ENCODE measurements around the gene RFX4. TPM values are rescaled to one million over a fixed set of nuclear protein-coding genes. Genes with fewer than 3 reads are reported as not detected.

The RFX4 gene
- total RNA-seq, 1 donor from 2014 or later = not detected

DNA sequence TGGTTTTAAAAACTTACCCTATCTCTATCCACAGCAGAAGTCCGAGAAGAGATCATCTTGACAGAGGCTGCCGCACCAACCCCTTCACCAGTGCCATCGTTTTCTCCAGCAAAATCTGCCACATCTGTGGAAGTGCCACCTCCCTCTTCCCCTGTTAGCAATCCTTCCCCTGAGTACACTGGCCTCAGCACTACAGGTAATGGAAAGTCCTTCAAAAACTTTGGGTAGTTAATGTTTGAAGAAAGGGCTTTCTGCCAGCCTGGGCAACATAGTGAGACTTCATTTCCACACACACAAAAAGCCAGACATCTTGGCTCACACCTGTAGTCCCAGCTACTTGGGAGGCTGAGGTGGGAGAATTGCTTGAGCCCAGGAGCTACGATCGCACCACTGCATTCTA, 150.1 kb downstream of the RFX4 start:
- no peaks in the 10 kb centered on the region for H3K36me3 Mint-ChIP-seq (ENCODE audit: unreplicated experiment)
- TF ChIP-seq, protein P1, sequence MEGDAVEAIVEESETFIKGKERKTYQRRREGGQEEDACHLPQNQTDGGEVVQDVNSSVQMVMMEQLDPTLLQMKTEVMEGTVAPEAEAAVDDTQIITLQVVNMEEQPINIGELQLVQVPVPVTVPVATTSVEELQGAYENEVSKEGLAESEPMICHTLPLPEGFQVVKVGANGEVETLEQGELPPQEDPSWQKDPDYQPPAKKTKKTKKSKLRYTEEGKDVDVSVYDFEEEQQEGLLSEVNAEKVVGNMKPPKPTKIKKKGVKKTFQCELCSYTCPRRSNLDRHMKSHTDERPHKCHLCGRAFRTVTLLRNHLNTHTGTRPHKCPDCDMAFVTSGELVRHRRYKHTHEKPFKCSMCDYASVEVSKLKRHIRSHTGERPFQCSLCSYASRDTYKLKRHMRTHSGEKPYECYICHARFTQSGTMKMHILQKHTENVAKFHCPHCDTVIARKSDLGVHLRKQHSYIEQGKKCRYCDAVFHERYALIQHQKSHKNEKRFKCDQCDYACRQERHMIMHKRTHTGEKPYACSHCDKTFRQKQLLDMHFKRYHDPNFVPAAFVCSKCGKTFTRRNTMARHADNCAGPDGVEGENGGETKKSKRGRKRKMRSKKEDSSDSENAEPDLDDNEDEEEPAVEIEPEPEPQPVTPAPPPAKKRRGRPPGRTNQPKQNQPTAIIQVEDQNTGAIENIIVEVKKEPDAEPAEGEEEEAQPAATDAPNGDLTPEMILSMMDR (IDR thresholded peaks at IDR 0.05; ENCODE audit: partially characterized antibody, unreplicated experiment) = no peak
- peaks cover 3% of the 10 kb centered on the region for H3K27me3 Mint-ChIP-seq (ENCODE audit: unreplicated experiment)
- no peaks in the 10 kb centered on the region for H3K4me1 Mint-ChIP-seq (ENCODE audit: low read depth, unreplicated experiment)
- H3K27ac Mint-ChIP-seq (ENCODE audit: unreplicated experiment) = no peak overlapping the region
- no peak overlapping the region for H3K4me3 Mint-ChIP-seq (ENCODE audit: unreplicated experiment)
- DNase-seq = no peak
- no peaks in the 10 kb centered on the region for H3K9me3 Mint-ChIP-seq (ENCODE audit: unreplicated experiment)

DNA sequence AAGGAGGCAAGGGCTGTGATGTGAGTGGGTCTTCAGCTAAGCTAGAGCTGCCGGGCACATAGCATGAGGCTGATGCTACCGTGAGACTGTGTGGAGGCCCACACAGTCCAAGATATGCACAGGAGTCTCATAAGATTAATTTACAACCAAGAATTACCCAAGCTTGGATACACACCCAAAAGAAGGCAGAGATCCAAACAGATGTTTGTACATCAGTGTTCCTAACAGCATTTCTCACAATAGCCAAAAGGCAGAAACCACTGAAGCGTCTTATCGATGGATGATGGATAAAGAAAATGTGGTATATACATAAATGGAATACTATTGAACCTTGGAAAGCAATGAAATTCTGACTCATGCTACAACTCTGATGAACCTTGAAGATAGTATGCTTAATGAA, 150.9 kb downstream of the RFX4 start:
- peaks cover 3% of the 10 kb centered on the region for H3K27me3 Mint-ChIP-seq (ENCODE audit: unreplicated experiment)
- H3K4me3 Mint-ChIP-seq (ENCODE audit: unreplicated experiment) = no peak overlapping the region
- no peak overlapping the region for H3K27ac Mint-ChIP-seq (ENCODE audit: unreplicated experiment)
- H3K9me3 Mint-ChIP-seq (ENCODE audit: unreplicated experiment) = no peaks in the 10 kb centered on the region
- TF ChIP-seq, protein P1 (IDR thresholded peaks at IDR 0.05; ENCODE audit: partially characterized antibody, unreplicated experiment) = no peak
- no peaks in the 10 kb centered on the region for H3K4me1 Mint-ChIP-seq (ENCODE audit: low read depth, unreplicated experiment)
- no peak for DNase-seq
- no peaks in the 10 kb centered on the region for H3K36me3 Mint-ChIP-seq (ENCODE audit: unreplicated experiment)

DNA sequence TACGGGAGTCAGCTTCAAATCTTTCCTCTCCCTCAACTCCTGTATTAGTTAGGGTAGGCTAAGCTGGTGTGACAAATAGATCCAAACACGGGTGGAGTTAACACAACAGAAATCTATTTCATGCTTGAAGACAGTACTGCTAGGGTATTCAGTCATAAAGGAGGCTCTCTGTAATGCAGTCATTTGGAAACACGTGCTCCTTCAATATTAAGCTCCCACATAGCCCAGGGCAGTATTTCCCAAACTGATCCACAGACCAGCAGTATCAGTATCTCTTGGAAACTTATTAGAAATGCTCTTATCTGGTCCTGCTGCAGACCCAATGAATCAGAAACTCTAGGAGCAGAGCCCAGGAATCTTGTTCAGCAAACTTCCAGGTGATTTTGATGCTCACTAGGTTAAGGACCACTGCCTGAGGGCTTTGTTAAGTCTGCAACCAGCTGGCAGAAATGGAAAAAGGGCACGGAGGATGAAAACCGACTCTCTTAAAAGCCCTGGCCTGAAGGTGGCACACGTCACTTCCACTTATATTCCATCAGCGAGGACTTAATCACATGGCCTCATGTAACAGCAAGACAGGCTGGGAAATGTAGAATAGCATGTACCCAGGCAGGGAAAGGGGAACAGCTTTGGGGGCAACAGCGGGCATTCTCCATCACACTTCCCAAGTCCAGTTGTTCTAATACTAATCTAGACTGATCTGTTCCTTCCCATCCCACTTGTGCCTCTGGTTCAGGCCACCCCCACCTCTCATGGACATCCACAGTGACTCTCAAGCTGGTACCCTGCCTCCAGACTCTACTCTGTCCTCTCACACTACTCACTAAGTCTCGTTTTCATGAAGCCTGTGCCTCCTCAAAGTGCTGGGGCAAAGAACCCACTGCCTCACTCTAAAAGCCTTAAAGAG, 153.5 kb downstream of the RFX4 start:
- TF ChIP-seq, protein P1 (IDR thresholded peaks at IDR 0.05; ENCODE audit: partially characterized antibody, unreplicated experiment) = no peak
- Mint-ChIP-seq H3K4me3 (ENCODE audit: unreplicated experiment) (no peak overlapping the region), H3K4me1 (ENCODE audit: low read depth, unreplicated experiment) (no peaks in the 10 kb centered on the region), H3K27ac (ENCODE audit: unreplicated experiment) (no peak overlapping the region), H3K36me3 (ENCODE audit: unreplicated experiment) (no peaks in the 10 kb centered on the region), H3K27me3 (ENCODE audit: unreplicated experiment) (peaks cover 2% of the 10 kb centered on the region), H3K9me3 (ENCODE audit: unreplicated experiment) (no peaks in the 10 kb centered on the region)
- DNase-seq = no peak

DNA sequence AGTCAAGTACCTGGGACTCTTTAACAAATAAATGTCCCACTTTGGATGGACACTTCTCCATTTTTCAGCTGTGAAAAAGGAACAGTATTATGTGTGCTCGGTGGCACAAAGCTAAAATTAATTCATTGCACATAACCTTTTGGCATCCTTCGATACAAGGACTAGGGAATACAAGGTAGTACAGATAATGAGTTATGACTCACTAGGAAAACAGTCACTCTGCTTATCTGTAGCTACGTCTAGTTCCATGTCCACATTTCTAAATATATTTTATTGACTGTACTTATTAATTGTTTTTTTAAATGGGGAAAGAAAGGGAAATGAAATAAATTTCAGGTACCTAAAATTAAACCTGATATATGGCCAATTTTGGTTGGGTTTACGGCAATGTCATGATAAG, 156.5 kb downstream of the RFX4 start:
- TF ChIP-seq, protein P1 (IDR thresholded peaks at IDR 0.05; ENCODE audit: partially characterized antibody, unreplicated experiment) = no peak
- H3K27me3 Mint-ChIP-seq (ENCODE audit: unreplicated experiment) = no peaks in the 10 kb centered on the region
- no peak overlapping the region for H3K4me3 Mint-ChIP-seq (ENCODE audit: unreplicated experiment)
- no peaks in the 10 kb centered on the region for H3K4me1 Mint-ChIP-seq (ENCODE audit: low read depth, unreplicated experiment)
- H3K9me3 Mint-ChIP-seq (ENCODE audit: unreplicated experiment) = no peaks in the 10 kb centered on the region
- no peak overlapping the region for H3K27ac Mint-ChIP-seq (ENCODE audit: unreplicated experiment)
- DNase-seq = no peak
- no peaks in the 10 kb centered on the region for H3K36me3 Mint-ChIP-seq (ENCODE audit: unreplicated experiment)

DNA sequence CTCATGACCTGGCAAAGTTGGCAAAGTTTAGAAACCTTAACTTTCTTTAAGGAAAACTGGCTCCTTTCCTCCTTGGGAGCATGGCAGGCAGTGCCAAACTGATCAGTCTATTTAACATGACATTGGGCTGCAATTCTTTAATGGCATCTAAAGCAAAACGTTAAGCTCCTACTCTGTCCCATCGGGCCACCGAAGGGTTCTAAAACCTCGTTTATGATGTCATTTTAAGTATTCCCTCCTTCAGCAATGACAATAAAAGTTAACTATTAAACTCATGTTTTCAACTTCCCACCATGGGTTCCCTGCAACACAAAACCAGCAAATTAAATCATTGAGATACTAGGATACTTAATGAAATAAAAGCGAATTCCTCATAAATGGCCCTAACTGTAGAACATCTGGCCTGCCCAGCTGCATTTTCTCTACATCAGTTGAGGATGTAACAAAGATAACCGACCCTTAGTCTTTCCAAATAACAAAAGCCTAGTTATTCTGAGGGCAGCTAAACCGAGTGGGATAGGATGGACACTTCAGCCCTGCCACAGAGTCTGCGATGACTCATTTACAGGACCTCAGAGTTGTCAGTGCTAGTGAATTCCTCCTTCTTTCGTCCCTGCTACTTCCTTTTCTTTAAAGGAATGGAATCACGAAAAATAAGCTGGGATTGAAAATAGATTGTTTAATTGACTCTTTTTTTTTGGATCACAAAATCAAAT, 157.2 kb downstream of the RFX4 start:
- H3K36me3 Mint-ChIP-seq (ENCODE audit: unreplicated experiment) = no peaks in the 10 kb centered on the region
- DNase-seq = no peak
- H3K4me1 Mint-ChIP-seq (ENCODE audit: low read depth, unreplicated experiment) = no peaks in the 10 kb centered on the region
- H3K27me3 Mint-ChIP-seq (ENCODE audit: unreplicated experiment) = no peaks in the 10 kb centered on the region
- TF ChIP-seq, protein P1 (IDR thresholded peaks at IDR 0.05; ENCODE audit: partially characterized antibody, unreplicated experiment) = no peak
- H3K4me3 Mint-ChIP-seq (ENCODE audit: unreplicated experiment) = no peak overlapping the region
- no peaks in the 10 kb centered on the region for H3K9me3 Mint-ChIP-seq (ENCODE audit: unreplicated experiment)
- H3K27ac Mint-ChIP-seq (ENCODE audit: unreplicated experiment) = no peak overlapping the region
